RWPE2 (cell line): ENCODE results near the gene CALHM3.

Source experiments
- ATAC-seq: fragments of 200-7000 bp; cut with Tn5 transposase; 3 replicates; pipeline ENCODE4 v1.9.1; 2021; ENCODE audit warnings: low read depth
- DNase-seq: peaks from one replicate; pipeline ENCODE4 v3.0.0-alpha.2; 2020; ENCODE audit warnings: low spot score
- H3K27ac ChIP-seq: fragments of 450-650 bp; 2 replicates; pipeline ENCODE4 v1.5.1; 2017; ENCODE audit warnings: mild to moderate bottlenecking; ENCODE audit not compliant: poor library complexity, severe bottlenecking
- H3K27me3 ChIP-seq: fragments of 250-450 bp; sonication (Bioruptor Pico); 2 replicates; pipeline ENCODE4 v1.5.1; 2021; ENCODE audit warnings: mild to moderate bottlenecking, moderate library complexity; ENCODE audit not compliant: insufficient read depth, poor library complexity, severe bottlenecking
- H3K36me3 ChIP-seq: fragments of 250-450 bp; sonication (Bioruptor Pico); 2 replicates; pipeline ENCODE4 v1.5.1; 2020; ENCODE audit warnings: low read depth, mild to moderate bottlenecking, moderate library complexity
- H3K4me1 ChIP-seq: fragments of 250-450 bp; sonication (Bioruptor Pico); 2 replicates; pipeline ENCODE4 v1.5.1; 2021; ENCODE audit warnings: mild to moderate bottlenecking, moderate library complexity; ENCODE audit not compliant: insufficient read depth, poor library complexity, severe bottlenecking
- H3K4me3 ChIP-seq: fragments of 250-450 bp; sonication (Bioruptor Pico); 2 replicates; pipeline ENCODE4 v1.5.1; 2021; ENCODE audit warnings: mild to moderate bottlenecking, moderate library complexity; ENCODE audit not compliant: severe bottlenecking
- H3K9me3 ChIP-seq: fragments of 250-450 bp; sonication (Bioruptor Pico); 2 replicates; pipeline ENCODE4 v1.5.1; 2021; ENCODE audit warnings: mild to moderate bottlenecking, moderate library complexity; ENCODE audit not compliant: severe bottlenecking
- CTCF ChIP-seq: fragments of 450-650 bp; IDR thresholded peaks from one replicate; pipeline ENCODE4 v1.5.1; 2017; ENCODE audit warnings: mild to moderate bottlenecking, moderate library complexity; ENCODE audit not compliant: poor library complexity, severe bottlenecking

CALHM3 gene

DNA sequence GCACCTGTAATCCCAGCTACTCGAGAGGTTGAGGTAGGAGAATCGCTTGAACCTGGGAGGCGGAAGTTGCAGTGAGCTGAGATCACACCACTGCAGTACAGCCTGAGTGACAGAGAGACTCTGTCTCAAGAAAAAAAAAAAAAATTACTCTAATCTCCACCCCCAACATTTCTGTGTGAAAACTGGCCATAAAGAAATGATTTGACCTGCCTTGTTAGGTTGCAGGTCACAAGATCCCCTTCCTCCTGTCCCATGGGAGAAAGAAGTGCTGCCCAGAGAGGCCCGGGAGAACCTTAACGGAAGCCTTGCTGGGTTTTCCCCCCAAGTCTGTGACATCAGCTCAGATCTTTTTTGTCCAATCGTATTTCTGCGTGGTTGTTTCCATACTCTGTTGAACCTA lies 11.6 kb downstream of the CALHM3 start:
- TF ChIP-seq CTCF = no peak
- Histone ChIP-seq H3K4me3 (no peak overlapping the region), H3K27ac (no peak overlapping the region), H3K4me1 (no peaks in the 10 kb centered on the region), H3K36me3 (no peaks in the 10 kb centered on the region), H3K27me3 (no peaks in the 10 kb centered on the region), H3K9me3 (no peaks in the 10 kb centered on the region)
- DNase-seq (no peak), ATAC-seq (no peak)

GRCh38 chr10:103466734-103467133 lies 12.3 kb downstream of the CALHM3 start:
- H3K4me1 ChIP-seq = no peaks in the 10 kb centered on the region
- no peak for TF ChIP-seq CTCF
- ATAC-seq = no peak
- H3K27me3 ChIP-seq = no peaks in the 10 kb centered on the region
- DNase-seq = no peak
- H3K4me3 ChIP-seq = no peak overlapping the region
- H3K27ac ChIP-seq = no peak overlapping the region
- no peaks in the 10 kb centered on the region for H3K9me3 ChIP-seq
- no peaks in the 10 kb centered on the region for H3K36me3 ChIP-seq

DNA sequence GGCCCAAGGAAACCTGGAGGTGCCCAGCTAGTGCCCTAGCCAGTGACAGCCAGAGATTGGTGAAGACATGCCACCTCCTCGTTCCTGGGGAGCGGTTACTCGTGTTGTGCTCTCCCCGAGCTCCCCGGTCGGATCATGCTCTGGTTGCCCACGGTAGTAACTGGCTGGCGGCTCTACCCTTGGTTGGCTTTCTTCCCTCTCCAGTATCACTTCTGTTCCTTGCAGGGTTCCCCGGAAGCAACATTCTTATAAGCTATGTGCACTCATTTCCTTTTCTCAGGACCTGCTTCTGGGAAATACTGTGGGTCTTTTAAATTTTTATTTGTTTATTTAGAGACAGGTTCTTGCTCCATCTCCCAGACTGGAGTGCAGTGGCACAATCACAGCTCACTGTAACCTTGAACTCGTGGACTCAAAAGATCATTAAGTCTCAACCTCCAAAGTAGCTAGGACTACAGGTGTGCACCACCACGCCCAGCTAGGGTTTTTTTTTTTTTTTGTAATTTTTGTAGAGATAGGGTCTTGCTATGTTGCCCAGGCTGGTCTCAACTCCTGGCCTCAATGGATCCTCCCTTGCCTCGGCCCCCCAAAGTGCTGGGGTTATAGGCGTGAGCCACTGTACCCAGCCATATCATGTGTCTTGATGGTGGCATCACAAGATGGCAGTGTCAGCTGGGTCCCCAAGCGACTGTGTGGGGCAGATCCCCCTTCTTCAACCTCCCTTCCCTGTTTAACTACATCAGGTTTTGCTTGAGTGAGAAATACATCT lies 13.4 kb downstream of the CALHM3 start:
- DNase-seq = no peak
- no peak overlapping the region for H3K27ac ChIP-seq
- no peak overlapping the region for H3K4me3 ChIP-seq
- no peak for ATAC-seq
- no peak for TF ChIP-seq CTCF
- no peaks in the 10 kb centered on the region for H3K4me1 ChIP-seq
- no peaks in the 10 kb centered on the region for H3K36me3 ChIP-seq
- H3K9me3 ChIP-seq = no peaks in the 10 kb centered on the region
- H3K27me3 ChIP-seq = no peaks in the 10 kb centered on the region

DNA sequence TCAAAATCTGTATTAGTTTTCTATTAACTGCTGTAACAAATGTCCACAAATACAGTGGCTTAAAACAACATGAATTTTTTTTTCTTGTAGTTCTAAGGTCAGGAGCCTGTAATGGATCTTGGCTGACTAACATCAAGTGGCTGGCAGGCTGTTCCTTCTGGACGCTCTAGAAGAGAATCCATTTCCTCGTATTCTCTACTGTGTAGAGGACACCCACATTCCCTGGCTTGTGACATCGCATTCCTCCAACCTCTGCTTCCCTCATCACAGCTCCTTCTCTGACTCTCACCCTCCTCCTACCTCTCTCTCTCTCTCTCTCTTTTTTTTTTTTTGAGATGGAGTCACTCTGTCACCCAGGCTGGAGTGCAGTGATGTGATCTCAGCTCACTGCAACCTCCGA lies 15.5 kb downstream of the CALHM3 start:
- H3K27me3 ChIP-seq = no peaks in the 10 kb centered on the region
- no peak for TF ChIP-seq CTCF
- H3K36me3 ChIP-seq = no peaks in the 10 kb centered on the region
- no peak overlapping the region for H3K27ac ChIP-seq
- DNase-seq (no peak), ATAC-seq (no peak)
- H3K4me1 ChIP-seq = no peaks in the 10 kb centered on the region
- no peak overlapping the region for H3K4me3 ChIP-seq
- no peaks in the 10 kb centered on the region for H3K9me3 ChIP-seq

- ATAC-seq (no peak), DNase-seq (no peak)
- Histone ChIP-seq H3K9me3 (no peaks in the 10 kb centered on the region), H3K4me3 (no peak overlapping the region), H3K27me3 (no peaks in the 10 kb centered on the region), H3K27ac (no peak overlapping the region), H3K4me1 (no peaks in the 10 kb centered on the region), H3K36me3 (no peaks in the 10 kb centered on the region)
- TF ChIP-seq CTCF = no peak
Observed at GRCh38 chr10:103459615-103460014, 19.4 kb downstream of the CALHM3 start.
